Measurements from ENCODE around the gene ZNF700.
A peak's percentile ranks its signal among the peaks of the same experiment; 100 is the strongest.
"Not testable (repeated sequence)": the region's sequence is repeated elsewhere in the genome, so short reads cannot be mapped to it uniquely, and the experiment has no call there.

The ZNF700 gene

DNA sequence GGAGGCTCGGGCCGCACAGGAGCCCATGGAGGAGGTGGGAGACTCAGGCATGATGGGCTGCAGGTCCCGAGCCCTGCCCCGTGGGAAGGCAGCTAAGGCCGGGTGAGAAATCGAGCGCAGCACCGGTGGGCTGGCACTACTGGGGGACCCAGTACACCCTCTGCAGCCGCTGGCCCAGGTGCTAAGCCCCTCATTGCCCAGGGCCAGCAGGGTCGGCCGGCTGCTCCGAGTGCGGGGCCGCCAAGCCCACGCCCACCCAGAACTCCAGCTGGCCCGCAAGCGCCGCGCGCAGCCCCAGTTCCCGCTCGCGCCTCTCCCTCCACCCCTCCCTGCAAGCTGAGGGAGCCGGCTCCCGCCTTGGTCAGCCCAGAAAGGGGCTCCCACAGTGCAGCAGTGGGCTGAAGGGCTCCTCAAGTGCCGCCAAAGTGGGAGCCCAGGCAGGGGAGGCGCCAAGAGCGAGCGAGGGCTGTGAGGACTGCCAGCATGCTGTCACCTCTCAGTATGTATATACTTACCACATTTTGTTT, 16.5 kb downstream of the ZNF700 start:
- not testable (repeated sequence) for FAIRE-seq

- no peak for FAIRE-seq
Measured at GRCh38 chr19:11942008-11942842, 17.3 kb downstream of the ZNF700 start.

GRCh38 chr19:11942843-11943108, 17.9 kb downstream of the ZNF700 start:
- no peak for FAIRE-seq

DNA sequence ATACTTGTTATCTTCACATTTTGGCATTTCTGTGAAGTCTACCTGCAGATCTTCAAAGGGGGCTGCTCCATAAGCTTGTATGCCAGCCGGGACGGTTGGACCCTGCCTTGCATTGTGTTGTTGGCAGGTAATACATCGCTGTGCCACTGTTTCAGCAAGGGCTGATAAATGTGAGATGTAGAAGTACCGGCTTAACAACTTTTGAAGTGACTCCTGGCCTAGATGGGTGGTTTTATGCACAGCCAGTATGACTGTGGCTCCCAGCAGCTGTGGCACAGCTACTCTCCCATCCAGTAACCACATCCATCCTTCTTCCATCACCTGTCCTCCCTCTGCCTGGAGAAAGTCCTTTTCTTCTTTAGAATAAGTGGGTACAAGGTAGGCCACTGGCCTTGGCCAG, 19.7 kb downstream of the ZNF700 start:
- FAIRE-seq: no peak

DNA sequence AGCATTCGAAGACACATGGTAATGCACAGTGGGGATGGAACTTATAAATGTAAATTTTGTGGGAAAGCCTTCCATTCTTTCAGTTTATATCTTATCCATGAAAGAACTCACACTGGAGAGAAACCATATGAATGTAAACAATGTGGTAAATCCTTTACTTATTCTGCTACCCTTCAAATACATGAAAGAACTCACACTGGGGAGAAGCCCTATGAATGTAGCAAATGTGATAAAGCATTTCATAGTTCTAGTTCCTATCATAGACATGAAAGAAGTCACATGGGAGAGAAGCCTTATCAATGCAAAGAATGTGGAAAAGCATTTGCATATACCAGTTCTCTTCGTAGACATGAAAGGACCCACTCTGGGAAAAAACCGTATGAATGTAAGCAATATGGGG, 23.7 kb downstream of the ZNF700 start:
- FAIRE-seq: no peak

DNA sequence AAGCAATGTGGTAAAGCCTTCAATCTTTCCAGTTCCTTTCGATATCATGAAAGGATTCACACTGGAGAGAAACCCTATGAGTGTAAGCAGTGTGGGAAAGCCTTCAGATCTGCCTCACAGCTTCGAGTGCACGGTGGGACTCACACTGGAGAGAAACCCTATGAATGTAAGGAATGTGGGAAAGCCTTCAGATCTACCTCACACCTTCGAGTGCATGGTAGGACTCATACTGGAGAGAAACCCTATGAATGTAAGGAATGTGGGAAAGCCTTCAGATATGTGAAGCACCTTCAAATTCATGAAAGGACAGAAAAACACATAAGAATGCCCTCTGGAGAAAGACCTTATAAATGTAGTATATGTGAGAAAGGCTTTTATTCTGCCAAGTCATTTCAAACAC, 24.3 kb downstream of the ZNF700 start:
- no peak for FAIRE-seq

- FAIRE-seq: not testable (repeated sequence)
Measured at GRCh38 chr19:11949614-11950080, 24.7 kb downstream of the ZNF700 start.

DNA sequence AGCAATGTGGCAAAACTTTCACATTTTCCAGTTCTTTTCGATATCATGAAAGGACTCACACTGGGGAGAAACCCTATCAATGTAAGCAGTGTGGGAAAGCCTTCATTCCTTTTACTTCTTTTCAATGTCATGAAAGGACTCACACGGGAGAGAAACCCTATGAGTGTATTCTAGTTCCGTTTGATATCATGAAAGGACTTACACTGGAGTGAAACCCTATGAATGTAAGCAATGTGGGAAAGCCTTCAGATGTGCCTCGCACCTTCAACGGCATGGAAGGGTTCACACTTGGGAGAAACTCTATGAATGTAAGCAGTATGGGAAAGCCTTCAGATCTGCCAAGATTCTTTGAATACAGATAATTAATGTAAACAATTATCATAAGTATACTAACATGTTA, 25.4 kb downstream of the ZNF700 start:
- FAIRE-seq: no peak

DNA sequence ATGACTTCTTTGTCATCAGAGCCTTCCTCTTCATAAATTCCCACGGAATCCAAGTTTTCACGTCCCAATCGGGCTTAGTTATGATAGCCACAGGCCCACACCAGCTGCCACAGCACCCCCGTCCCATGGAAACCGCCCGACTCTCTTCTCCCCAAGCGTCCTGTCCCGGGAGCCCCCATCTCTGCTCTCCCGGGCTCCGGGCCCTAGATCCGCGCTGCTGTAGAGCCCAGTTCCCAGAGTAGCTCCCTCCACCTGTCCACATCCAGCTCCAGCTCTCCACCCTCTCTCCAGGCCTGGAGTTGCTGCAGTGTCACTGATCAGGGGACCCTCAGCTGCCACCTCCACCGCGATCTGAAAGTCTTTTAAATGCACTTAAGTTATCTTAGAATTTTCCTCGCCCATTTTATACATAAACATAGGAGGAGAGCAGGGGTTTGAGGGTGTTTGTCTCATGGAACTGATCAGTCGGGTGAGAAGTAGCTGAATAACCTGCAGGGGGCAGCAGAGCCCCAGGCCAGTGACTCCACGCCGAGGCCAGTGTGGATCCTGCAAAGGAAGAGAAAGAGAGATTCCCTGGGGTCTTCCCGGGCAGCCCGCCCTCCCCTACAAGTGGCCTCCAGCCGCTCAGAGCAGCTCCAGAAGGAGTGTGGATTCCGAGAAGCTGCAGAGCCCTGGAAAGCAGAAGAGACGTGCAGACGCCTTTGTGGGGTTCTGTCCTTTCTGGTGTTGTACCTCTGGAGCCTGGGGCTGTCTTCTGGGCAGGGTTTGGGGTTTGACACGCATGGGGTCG, 38.9 kb downstream of the ZNF700 start:
- FAIRE-seq: no peak

DNA sequence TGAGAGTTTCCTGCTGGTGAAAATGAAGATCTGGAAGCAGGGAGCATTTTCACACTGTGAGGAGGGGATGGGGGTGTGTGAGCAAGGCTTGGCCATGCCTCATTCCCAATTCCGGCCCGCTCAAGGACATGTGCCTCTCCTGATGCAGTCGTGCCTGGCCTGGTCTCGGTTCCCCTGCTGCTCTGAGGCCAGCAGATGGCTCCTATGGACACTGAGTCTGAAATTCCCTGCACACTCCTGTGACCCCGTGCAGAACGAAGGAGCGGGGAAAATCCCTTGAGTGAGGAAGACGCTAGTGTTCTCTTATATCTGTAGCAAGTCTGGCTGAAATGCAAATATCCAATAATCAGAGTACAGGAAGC, 39.6 kb downstream of the ZNF700 start:
- no peak for FAIRE-seq

- FAIRE-seq: no peak
Measured at GRCh38 chr19:11964858-11965645, 40.1 kb downstream of the ZNF700 start, which contains the start of gene ZNF763. Gene ZNF763, plus strand, starts transcription at chr19:11965040. Its CDS starts 169 bp downstream, at chr19:11965209.

DNA sequence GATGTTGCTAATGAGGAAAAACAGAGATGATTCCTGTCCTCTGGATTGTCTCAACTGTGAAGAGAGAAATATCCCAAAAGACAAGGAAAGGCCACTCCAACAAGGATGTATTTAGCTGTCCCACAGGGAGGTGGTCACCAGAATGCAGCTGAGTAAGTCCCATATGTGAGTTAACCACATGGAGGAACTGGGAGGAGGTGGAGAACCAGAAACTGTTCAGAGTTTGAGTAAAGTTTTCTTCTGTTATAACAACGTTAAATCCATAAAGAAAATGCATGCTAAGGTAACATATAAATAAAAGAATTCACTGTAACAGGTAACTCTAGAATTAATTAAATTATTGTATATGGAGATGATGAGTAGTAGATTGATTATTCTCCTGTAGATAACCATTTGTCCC, 45.3 kb downstream of the ZNF700 start:
- FAIRE-seq: no peak

GRCh38 chr19:11971041-11971440, 46.1 kb downstream of the ZNF700 start:
- FAIRE-seq: no peak

GRCh38 chr19:11973019-11973810, 48.3 kb downstream of the ZNF700 start:
- FAIRE-seq: no peak

DNA sequence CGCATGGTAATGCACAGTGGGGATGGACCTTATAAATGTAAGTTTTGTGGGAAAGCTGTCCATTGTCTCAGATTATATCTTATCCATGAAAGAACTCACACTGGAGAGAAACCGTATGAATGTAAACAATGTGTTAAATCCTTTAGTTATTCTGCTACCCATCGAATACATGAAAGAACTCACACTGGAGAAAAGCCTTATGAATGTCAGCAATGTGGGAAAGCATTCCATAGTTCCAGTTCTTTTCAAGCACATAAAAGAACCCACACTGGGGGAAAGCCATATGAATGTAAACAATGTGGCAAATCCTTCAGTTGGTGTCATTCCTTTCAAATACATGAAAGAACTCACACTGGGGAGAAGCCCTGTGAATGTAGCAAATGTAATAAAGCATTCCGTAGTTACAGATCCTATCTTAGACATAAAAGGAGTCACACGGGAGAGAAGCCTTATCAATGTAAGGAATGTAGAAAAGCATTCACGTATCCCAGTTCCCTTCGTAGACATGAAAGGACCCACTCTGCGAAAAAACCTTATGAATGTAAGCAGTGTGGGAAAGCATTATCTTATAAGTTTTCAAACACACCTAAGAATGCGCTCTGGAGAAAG, 53.7 kb downstream of the ZNF700 start:
- no peak for FAIRE-seq

- no peak for FAIRE-seq
Measured at GRCh38 chr19:11979527-11979926, 54.6 kb downstream of the ZNF700 start.

- no peak for FAIRE-seq
Measured at GRCh38 chr19:11982526-11982925, 57.6 kb downstream of the ZNF700 start.

DNA sequence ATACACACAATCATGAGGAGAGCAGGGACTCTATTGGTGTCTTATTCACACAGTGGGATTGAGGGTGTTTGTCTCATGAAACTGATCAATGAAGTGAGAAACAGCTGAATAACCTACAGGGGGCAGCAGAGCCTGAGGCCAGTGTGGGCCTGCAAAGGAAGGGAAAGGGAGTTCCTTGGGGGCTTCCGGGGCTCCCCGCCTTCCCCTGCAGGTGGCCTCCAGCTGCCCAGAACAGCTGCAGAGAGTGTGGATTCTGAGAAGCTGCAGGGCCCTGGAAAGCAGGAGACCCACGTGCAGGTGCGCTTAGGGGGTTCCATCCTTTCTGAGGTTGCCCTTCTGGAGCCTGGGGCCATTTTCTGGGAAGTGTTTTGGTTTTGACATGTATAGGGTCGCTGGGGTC, 60.1 kb downstream of the ZNF700 start:
- FAIRE-seq: no peak

DNA sequence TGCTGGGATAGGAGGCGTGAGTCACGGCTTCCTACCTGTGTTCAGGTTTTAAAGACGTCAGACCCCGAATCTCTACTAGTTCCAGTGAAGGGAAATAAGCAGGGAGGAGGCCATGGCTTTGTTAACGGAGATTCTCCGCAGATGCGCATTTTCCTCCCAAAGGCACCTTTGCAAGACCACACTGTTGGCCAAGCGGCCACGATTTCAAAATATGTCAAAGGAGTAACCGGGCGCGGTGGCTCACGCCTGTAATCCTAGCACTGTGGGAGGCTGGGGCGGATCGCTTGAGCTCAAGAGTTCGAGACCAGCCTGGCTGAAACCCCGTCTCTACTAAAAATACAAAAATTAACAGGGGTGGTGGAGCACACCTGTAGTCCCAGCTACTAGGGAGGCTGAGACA, 61.8 kb downstream of the ZNF700 start:
- no peak for FAIRE-seq

GRCh38 chr19:11987405-11988281, 62.7 kb downstream of the ZNF700 start:
- FAIRE-seq: no peak

- FAIRE-seq: peak; percentile 62
Measured at GRCh38 chr19:11989112-11989456, 64.2 kb downstream of the ZNF700 start.

Data from endometrium (tissue), 2 donors.